Measurements from ENCODE around the gene UQCRH. TPM values are rescaled to one million over a fixed set of nuclear protein-coding genes. Genes with fewer than 3 reads are reported as not detected.

The UQCRH gene
- total RNA-seq, 1 donor from 2014 or later, result 575 TPM

- DNase-seq (ENCODE audit: low read depth), result no peak
- H3K4me3 ChIP-seq (ENCODE audit: low read depth, low read length), result peak overlapping the region; percentile 74
- TF ChIP-seq CTCF (IDR thresholded peaks at IDR 0.05; ENCODE audit: insufficient read depth, low read length, poor library complexity, severe bottlenecking), result no peak
- no peaks in the 10 kb centered on the region for H3K27me3 ChIP-seq (ENCODE audit: control insufficient read depth, insufficient read depth, low read length)
- peaks cover 4% of the 10 kb centered on the region for H3K36me3 ChIP-seq (ENCODE audit: control insufficient read depth, insufficient read depth, low read length)
These were observed 2.7 kb upstream of the UQCRH start for GRCh38 chr1:46300673-46301405.

DNA sequence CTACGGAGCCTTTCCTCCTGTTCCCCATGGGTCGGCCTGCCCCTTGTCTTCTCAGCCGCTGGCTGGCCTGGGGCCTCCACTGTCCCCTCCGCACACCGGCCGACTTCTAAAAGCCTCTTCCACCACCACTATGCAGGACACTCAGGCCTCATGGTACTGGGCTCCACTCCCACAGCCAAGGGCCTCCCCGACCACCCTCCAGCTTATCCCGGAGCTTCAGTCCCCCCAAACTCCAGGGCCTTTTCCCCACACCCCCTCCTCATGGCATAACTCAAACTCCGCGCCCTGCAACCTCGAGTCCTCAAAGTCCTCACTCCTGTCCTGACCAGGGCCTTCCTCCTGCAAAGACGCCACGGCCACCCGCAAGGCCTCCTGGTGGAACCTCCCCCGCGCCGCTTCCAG lies 2.1 kb upstream of the UQCRH start:
- no peak for TF ChIP-seq CTCF (IDR thresholded peaks at IDR 0.05; ENCODE audit: insufficient read depth, low read length, poor library complexity, severe bottlenecking)
- no peak for DNase-seq (ENCODE audit: low read depth)
- Histone ChIP-seq H3K27me3 (ENCODE audit: control insufficient read depth, insufficient read depth, low read length) (no peaks in the 10 kb centered on the region), H3K36me3 (ENCODE audit: control insufficient read depth, insufficient read depth, low read length) (peaks cover 4% of the 10 kb centered on the region), H3K4me3 (ENCODE audit: low read depth, low read length) (peak overlapping the region; percentile 74)

DNA sequence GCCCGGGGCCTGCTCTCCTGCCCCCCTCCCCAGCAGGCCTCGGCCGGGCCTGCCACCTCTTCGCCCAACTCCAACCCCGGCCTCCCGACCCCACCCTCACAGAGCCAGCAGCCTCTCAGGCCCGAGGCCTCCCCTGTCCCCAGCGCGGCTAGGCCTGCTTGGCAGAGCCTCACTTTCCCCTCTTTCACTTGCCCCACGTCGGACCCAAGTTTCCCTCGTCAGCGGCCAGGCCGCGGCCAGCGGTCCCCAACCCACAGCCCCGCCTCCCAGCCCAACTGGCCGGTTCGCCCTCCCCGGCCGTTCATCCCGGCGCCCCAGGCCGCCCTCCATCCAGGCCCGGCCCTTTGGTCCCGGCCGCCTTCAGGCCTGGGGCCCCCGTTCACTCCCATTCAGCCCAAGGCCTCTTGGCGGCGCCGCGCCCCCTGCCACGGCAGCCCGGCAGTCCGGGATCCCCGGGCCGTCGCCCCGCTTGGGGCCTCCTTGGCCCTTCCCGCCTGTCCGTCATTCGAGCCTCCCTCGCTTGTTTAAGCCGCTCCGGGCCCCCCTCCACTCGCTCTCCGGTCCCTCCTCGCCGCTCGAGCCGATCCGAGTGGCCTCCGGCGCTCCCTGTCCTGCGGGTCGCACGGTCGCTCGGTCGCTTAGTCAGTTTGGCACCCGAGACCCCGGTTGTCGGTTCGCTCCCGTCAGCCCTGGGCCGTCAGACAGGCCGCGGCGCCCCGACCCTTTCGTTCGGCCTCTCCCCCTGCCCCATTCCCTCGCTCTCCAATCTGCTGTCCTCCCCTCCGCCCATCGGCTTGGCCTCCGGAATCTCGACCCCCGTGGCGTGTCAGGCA lies 1.5 kb upstream of the UQCRH start:
- Histone ChIP-seq H3K4me3 (ENCODE audit: low read depth, low read length) (peak overlapping the region; percentile 74), H3K36me3 (ENCODE audit: control insufficient read depth, insufficient read depth, low read length) (peaks cover 4% of the 10 kb centered on the region), H3K27me3 (ENCODE audit: control insufficient read depth, insufficient read depth, low read length) (no peaks in the 10 kb centered on the region)
- no peak for TF ChIP-seq CTCF (IDR thresholded peaks at IDR 0.05; ENCODE audit: insufficient read depth, low read length, poor library complexity, severe bottlenecking)
- DNase-seq (ENCODE audit: low read depth), result no peak

- Histone ChIP-seq H3K4me3 (ENCODE audit: low read depth, low read length) (peak overlapping the region; percentile 74), H3K36me3 (ENCODE audit: control insufficient read depth, insufficient read depth, low read length) (no peaks in the 10 kb centered on the region), H3K27me3 (ENCODE audit: control insufficient read depth, insufficient read depth, low read length) (no peaks in the 10 kb centered on the region)
- TF ChIP-seq CTCF (IDR thresholded peaks at IDR 0.05; ENCODE audit: insufficient read depth, low read length, poor library complexity, severe bottlenecking), result no peak
- no peak for DNase-seq (ENCODE audit: low read depth)
These were observed 859 bp upstream of the UQCRH start for GRCh38 chr1:46302641-46303037.

DNA sequence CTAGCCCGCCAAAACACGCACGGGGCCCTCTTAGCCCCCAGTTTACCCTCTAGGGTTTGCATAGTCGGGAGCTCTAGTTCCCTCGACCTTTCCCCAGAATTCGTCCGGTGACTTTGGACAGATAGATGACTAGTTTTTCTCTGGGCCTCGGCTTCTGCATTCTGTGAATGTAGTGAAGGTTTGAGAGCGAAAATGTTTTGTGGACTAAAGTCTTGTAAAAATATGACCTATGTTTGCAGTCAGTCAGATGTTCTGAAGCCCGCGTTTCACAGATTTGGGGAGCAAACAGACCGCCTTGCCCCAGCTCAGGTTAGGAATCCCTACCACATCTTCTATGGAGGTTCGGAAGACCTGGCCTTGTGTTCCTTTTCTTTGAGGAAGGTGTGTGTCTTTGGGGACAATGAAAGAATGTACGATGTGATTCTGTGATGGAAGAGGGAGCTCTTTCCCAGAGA lies 401 bp downstream of the UQCRH start:
- no peaks in the 10 kb centered on the region for H3K36me3 ChIP-seq (ENCODE audit: control insufficient read depth, insufficient read depth, low read length)
- H3K4me3 ChIP-seq (ENCODE audit: low read depth, low read length), result peak overlapping the region; percentile 74
- TF ChIP-seq CTCF (IDR thresholded peaks at IDR 0.05; ENCODE audit: insufficient read depth, low read length, poor library complexity, severe bottlenecking), result no peak
- H3K27me3 ChIP-seq (ENCODE audit: control insufficient read depth, insufficient read depth, low read length), result no peaks in the 10 kb centered on the region
- no peak for DNase-seq (ENCODE audit: low read depth)
